Neural cell (in vitro differentiated cells): ENCODE measurements around the gene RALGPS2.

Experiments used
- EZH2 ChIP-seq: fragments of 200-600, 300-800 bp; shearing (Covaris generic), sonication (generic); IDR thresholded peaks from 2 replicates; pipeline ENCODE4 v1.6.1; 2014; ENCODE audit warnings: antibody characterized with exemption, low read length, borderline replicate concordance, mild to moderate bottlenecking; ENCODE audit not compliant: insufficient read depth, poor library complexity, severe bottlenecking
- MXI1 ChIP-seq: fragments of 450-650 bp; conservative IDR thresholded peaks from 2 replicates; pipeline ENCODE4 v1.6.1; 2014; ENCODE audit warnings: antibody characterized with exemption, mild to moderate bottlenecking; ENCODE audit not compliant: poor library complexity, severe bottlenecking
- POLR2AphosphoS5 ChIP-seq: IDR thresholded peaks from 2 replicates; pipeline ENCODE4 v1.6.1; 2012
- RAD21 ChIP-seq: fragments of 450-650 bp; conservative IDR thresholded peaks from 2 replicates; pipeline ENCODE4 v1.6.1; 2014; ENCODE audit warnings: antibody characterized with exemption, mild to moderate bottlenecking, moderate library complexity
- TF ChIP-seq, protein P1 (sequence below): fragments of 450-650 bp; IDR thresholded peaks from 2 replicates; pipeline ENCODE4 v1.5.1; 2014; ENCODE audit warnings: antibody characterized with exemption, mild to moderate bottlenecking, moderate library complexity; ENCODE audit not compliant: poor library complexity, severe bottlenecking
- TF ChIP-seq, protein P2 (sequence below): IDR thresholded peaks from 2 replicates; pipeline ENCODE4 v1.6.1; 2012; ENCODE audit warnings: borderline replicate concordance

DNA sequence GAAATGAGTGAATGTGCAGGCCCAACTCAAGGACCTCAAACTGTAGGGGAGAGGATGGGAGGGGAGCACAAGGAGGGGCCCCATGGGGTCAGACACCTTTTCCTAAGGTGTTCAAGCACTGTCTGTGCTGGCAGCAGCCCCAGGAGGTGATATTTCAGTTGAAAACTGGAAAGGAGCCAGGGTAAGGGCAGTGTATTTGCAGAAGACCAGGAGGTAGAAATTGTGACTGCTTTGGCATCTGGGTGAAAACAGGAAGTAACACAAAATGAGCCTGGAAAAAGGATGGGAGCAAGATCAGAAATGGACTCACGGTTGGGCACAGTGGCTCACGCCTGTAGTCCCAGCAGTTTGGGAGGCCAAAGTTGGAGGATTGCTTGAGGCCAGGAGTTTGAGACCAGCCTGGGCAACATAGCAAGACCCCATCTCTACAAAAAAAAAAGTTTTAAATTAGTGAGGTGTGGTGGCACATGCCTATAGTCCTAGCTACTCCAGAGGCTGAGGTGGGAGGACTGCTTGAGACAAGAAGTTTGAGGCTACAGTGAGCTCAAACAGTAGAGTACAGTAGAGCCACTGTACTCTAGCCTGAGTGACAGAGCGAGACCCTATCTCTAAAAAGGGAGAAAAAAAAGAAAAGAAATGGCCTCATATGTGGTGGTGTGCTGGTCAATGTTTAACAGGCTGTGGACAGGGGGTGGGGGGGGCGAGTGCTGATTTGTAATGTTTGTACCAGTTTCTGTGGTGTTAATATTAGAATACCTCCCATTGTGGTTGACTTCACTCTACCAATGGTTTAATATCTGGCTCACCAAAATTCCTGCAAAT is 222.0 kb downstream of the RALGPS2 start:
- TF ChIP-seq, protein P1, sequence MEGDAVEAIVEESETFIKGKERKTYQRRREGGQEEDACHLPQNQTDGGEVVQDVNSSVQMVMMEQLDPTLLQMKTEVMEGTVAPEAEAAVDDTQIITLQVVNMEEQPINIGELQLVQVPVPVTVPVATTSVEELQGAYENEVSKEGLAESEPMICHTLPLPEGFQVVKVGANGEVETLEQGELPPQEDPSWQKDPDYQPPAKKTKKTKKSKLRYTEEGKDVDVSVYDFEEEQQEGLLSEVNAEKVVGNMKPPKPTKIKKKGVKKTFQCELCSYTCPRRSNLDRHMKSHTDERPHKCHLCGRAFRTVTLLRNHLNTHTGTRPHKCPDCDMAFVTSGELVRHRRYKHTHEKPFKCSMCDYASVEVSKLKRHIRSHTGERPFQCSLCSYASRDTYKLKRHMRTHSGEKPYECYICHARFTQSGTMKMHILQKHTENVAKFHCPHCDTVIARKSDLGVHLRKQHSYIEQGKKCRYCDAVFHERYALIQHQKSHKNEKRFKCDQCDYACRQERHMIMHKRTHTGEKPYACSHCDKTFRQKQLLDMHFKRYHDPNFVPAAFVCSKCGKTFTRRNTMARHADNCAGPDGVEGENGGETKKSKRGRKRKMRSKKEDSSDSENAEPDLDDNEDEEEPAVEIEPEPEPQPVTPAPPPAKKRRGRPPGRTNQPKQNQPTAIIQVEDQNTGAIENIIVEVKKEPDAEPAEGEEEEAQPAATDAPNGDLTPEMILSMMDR = no peak
- no peak for TF ChIP-seq RAD21
- no peak for TF ChIP-seq EZH2
- TF ChIP-seq, protein P2, sequence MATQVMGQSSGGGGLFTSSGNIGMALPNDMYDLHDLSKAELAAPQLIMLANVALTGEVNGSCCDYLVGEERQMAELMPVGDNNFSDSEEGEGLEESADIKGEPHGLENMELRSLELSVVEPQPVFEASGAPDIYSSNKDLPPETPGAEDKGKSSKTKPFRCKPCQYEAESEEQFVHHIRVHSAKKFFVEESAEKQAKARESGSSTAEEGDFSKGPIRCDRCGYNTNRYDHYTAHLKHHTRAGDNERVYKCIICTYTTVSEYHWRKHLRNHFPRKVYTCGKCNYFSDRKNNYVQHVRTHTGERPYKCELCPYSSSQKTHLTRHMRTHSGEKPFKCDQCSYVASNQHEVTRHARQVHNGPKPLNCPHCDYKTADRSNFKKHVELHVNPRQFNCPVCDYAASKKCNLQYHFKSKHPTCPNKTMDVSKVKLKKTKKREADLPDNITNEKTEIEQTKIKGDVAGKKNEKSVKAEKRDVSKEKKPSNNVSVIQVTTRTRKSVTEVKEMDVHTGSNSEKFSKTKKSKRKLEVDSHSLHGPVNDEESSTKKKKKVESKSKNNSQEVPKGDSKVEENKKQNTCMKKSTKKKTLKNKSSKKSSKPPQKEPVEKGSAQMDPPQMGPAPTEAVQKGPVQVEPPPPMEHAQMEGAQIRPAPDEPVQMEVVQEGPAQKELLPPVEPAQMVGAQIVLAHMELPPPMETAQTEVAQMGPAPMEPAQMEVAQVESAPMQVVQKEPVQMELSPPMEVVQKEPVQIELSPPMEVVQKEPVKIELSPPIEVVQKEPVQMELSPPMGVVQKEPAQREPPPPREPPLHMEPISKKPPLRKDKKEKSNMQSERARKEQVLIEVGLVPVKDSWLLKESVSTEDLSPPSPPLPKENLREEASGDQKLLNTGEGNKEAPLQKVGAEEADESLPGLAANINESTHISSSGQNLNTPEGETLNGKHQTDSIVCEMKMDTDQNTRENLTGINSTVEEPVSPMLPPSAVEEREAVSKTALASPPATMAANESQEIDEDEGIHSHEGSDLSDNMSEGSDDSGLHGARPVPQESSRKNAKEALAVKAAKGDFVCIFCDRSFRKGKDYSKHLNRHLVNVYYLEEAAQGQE = no peak
- TF ChIP-seq MXI1 = no peak
- no peak for TF ChIP-seq POLR2AphosphoS5
